SJCRH30 (cell line): ENCODE results near the gene VENTX. TPM values are rescaled to one million over a fixed set of nuclear protein-coding genes. Genes with fewer than 3 reads are reported as not detected.
"Not testable (repeated sequence)": the region's sequence is repeated elsewhere in the genome, so short reads cannot be mapped to it uniquely, and the experiment has no call there.

Experiments
- DNase-seq, 2 experiments: peaks; one replicate each; pipeline ENCODE4 v3.0.0-alpha.2; 2015 to 2020
- H3K27ac ChIP-seq: fragments of 250-450 bp; sonication (Bioruptor Pico); 2 replicates; pipeline ENCODE4 v1.5.1; 2020; ENCODE audit warnings: mild to moderate bottlenecking, moderate library complexity
- H3K27me3 ChIP-seq: fragments of 250-450 bp; sonication (Bioruptor Pico); 2 replicates; pipeline ENCODE4 v1.5.1; 2020; ENCODE audit warnings: mild to moderate bottlenecking, moderate library complexity
- H3K36me3 ChIP-seq: fragments of 250-450 bp; sonication (Bioruptor Pico); 2 replicates; pipeline ENCODE4 v1.5.1; 2020; ENCODE audit warnings: mild to moderate bottlenecking, moderate library complexity
- H3K4me1 ChIP-seq: fragments of 250-450 bp; sonication (Bioruptor Pico); 2 replicates; pipeline ENCODE4 v1.5.1; 2020; ENCODE audit warnings: mild to moderate bottlenecking, moderate library complexity
- H3K4me3 ChIP-seq: fragments of 250-450 bp; sonication (Bioruptor Pico); 2 replicates; pipeline ENCODE4 v1.5.1; 2020; ENCODE audit warnings: mild to moderate bottlenecking, moderate library complexity
- H3K9me3 ChIP-seq: fragments of 250-450 bp; sonication (Bioruptor Pico); replicated peaks from 2 replicates; pipeline ENCODE4 v1.5.1; 2020; ENCODE audit warnings: mild to moderate bottlenecking, moderate library complexity
- total RNA-seq: library from RNA; depleted of rRNA; stranded (reverse); fragments of >200 nt; shearing (Covaris generic); gene quantifications from 2 replicates; pipeline ENCODE4 v1.2.3, GENCODE V29; 2014

The VENTX gene
- total RNA-seq, 1 experiment from 2014 or later: 0.26 TPM

DNA sequence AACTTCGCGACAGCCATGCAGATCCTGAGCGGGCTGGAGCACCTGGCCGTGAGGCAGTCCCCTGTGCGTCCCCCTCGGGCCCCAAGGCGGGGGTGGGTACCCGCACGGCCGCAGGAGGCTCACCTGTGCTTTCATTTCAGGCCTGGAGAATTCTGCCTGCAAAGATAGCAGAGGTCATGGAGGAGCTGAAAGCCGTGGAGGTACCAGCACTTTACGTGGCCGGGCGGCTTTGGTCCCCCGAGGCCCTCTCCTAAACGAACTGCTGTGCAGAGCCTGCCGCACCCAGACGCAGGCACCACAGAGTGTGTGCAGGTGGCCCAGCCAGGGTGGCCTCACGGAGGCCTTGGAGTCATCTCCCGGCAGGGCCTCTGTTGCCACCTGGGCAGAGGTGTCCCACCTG, 18.8 kb upstream of the VENTX start:
- Histone ChIP-seq H3K27ac (no peak overlapping the region), H3K4me1 (no peaks in the 10 kb centered on the region), H3K4me3 (no peak overlapping the region), H3K36me3 (no peaks in the 10 kb centered on the region), H3K27me3 (no peaks in the 10 kb centered on the region), H3K9me3 (no peaks in the 10 kb centered on the region)
- DNase-seq: no peak

DNA sequence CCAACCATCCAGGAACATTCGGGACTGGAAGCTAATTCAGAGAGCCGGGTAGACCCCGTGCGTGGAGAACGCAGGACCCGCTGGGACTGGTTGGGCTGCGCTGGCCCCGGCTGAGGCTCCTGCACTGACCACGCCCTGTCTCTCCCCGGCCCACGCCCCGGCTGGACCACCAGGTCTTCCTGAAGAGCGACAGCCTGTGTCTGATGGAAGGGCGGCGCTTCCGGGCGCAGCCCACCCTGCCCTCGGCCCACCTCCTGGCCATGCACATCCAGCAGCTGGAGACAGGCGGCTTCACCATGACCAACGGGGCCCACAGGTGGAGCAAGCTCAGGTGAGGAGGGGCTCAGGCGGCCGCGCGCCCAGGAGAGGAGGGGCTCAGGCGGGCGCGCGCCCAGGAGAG, 17.9 kb upstream of the VENTX start:
- Histone ChIP-seq H3K9me3 (no peaks in the 10 kb centered on the region), H3K36me3 (no peaks in the 10 kb centered on the region), H3K4me1 (no peaks in the 10 kb centered on the region), H3K27me3 (no peaks in the 10 kb centered on the region), H3K27ac (no peak overlapping the region), H3K4me3 (no peak overlapping the region)
- DNase-seq: no peak

DNA sequence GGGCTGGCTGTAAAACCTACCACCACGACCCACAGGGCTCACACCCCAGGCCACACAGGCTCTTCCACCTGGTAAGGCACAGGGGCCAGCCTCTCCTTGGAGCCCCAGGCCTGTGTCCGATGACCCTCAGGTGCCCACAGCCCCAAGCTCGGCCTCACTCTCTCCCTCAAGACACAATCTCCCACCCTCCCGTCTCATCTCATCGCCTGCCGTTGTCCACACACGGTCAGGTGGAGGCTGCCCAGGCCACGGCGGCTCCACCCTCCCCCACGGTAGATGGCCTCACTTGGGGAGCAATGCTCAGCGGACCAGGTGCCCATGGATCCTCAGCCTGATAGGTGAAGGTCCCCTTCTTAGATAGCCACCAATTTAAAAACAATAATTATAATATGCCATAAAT, 16.3 kb upstream of the VENTX start:
- no peaks in the 10 kb centered on the region for H3K27me3 ChIP-seq
- no peak overlapping the region for H3K4me3 ChIP-seq
- no peak for DNase-seq

DNA sequence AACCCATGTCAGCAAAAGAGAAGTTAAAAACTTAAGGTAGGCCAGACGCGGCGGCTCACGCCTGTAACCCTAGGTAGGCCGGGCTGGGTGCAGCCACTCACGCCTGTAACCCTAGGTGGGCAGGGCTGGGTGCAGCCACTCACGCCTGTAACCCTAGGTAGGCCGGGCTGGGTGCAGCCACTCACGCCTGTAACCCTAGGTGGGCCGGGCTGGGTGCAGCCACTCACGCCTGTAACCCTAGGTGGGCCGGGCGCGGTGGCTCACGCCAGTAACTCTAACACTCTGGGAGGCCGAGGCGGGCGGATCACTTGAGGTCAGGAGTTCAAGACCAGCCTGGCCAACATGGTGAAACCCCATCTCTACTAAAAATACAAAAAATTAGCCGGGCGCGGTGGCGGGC, 15.9 kb upstream of the VENTX start:
- not testable (repeated sequence) for H3K9me3 ChIP-seq, DNase-seq, H3K36me3 ChIP-seq, H3K4me3 ChIP-seq, H3K27me3 ChIP-seq, H3K4me1 ChIP-seq, H3K27ac ChIP-seq

More for the DNA sequence above, 16.3 kb upstream of the VENTX start:
- Histone ChIP-seq H3K4me1 (no peaks in the 10 kb centered on the region), H3K9me3 (no peaks in the 10 kb centered on the region), H3K36me3 (no peaks in the 10 kb centered on the region), H3K27ac (no peak overlapping the region)

DNA sequence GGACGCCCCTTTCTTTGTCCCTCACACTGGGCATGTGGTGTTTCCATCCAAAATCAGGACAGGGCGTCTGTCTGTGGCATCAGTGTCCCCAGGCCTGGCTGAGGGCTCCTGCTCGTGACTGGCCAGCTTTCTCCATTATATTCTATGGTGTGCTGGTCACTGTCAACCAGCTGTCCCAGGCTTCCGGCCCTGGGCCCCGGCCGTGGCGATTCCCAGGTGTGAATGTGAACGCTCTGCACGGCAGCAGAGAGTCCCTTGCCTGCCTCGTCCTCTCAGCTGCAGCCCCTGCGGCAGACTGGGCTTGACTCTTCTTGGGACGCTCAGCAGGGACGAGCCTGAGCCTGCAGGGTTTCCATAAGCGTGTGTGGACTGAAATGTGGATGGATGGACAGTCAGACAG, 13.6 kb upstream of the VENTX start:
- Histone ChIP-seq H3K4me1 (no peaks in the 10 kb centered on the region), H3K27me3 (no peaks in the 10 kb centered on the region), H3K36me3 (no peaks in the 10 kb centered on the region), H3K9me3 (no peaks in the 10 kb centered on the region), H3K4me3 (no peak overlapping the region), H3K27ac (no peak overlapping the region)
- no peak for DNase-seq

DNA sequence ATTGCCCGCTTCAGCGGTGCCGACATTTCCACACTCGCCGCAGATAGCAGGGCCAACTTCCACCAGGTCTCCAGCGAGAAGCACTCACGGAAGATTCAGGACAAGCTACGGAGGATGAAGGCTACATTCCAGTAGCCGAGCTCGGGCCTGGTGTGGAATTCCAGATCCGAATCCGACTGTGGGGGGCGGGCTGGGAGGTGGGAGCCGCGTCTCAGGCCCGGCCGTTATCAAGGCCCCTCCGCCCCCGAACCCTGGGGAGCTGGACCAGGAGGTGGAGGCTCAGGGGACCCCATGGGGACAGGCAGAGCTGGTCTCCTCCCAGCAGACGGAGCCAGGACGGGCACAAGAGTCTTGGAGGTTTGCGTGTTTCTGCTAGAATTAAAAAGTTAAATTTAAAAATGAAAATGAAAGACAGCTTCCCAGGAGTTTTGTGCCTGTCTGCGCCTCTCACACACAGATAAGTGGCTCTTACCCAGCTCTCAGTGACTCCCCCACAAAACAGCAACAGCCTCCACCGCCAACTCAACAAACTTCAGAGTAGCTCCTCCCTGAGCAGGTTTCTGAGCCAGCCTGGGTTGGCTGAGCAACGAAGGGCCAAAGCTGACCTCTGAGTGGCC, 12.8 kb upstream of the VENTX start:
- DNase-seq: no peak
- Histone ChIP-seq H3K4me3 (no peak overlapping the region), H3K4me1 (no peaks in the 10 kb centered on the region), H3K9me3 (no peaks in the 10 kb centered on the region), H3K27me3 (no peaks in the 10 kb centered on the region), H3K27ac (no peak overlapping the region), H3K36me3 (no peaks in the 10 kb centered on the region)

DNA sequence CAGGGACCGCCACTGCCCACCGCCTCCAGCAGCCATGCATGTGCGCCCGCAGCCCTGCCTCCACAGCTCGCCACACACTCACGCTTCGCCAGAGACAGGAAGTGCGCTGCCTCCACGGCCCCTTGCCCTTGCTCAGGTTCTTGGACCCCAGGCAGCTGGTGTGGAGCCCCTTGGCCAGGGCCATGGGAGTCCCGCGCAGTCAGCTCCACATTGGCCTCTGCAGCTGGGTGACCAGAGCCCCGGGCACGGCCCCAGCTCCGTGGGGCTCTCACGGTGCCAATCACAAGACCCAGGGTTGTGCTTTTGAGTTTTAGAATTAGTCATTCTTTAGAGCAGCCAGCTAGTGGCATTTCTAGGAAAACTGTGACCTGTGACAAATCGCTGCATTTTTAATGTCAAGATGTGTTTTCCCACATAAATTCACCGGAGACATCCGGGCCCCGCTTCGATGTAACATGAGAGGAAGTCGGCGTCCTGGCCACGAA, 11.9 kb upstream of the VENTX start:
- Histone ChIP-seq H3K27ac (no peak overlapping the region), H3K9me3 (no peaks in the 10 kb centered on the region)
- no peak for DNase-seq

DNA sequence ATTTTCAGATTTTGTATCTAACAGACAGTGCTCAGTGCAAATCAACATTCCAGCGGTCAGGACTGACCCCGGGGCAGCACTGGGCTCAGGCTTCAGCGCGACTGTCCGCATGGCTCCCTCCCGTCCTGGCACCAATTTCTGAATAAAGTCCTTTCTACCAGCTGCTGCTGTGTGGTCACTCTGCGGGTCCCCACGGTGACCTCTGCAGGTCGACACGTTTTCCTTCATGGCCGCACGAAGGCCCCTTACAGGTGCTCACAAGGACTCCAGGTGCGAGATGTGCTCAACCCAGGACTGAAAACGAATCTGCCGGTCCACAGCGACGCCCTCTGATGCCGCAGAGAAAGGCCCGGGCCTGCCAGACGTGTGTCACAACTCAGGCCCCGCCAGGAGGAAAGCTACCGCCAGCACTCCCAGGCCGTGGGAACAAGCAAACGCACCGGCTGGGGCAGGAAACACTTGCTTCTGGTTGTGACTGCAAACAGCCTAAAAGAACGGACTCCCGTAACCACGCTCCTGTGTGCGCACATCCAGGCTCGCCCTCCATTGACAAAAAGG, 11.3 kb upstream of the VENTX start:
- H3K4me1 ChIP-seq: no peaks in the 10 kb centered on the region
- H3K27me3 ChIP-seq: no peaks in the 10 kb centered on the region
- no peaks in the 10 kb centered on the region for H3K9me3 ChIP-seq
- no peak overlapping the region for H3K27ac ChIP-seq
- no peak for DNase-seq
- H3K36me3 ChIP-seq: no peaks in the 10 kb centered on the region
- H3K4me3 ChIP-seq: no peak overlapping the region

More for the DNA sequence above, 11.9 kb upstream of the VENTX start:
- H3K4me1 ChIP-seq: no peaks in the 10 kb centered on the region
- no peak overlapping the region for H3K4me3 ChIP-seq
- no peaks in the 10 kb centered on the region for H3K36me3 ChIP-seq
- no peaks in the 10 kb centered on the region for H3K27me3 ChIP-seq

DNA sequence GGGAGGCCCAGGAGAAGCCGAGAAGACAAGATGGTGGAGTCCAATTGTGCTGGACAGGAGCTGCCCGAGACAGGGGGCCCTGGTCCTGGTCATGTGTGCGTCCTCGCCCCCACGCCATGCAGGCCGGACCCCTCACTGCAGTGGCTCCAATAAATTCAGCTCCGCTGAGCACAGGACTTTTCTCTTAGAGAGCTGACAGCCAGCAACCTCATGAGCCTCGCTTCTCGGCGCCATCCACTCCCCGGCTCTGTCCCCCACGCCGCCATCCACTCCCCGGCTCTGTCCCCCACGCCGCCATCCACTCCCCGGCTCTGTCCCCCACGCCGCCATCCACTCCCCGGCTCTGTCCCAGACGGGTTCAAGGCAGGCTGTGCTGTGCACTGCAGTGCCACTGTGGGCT, 10.4 kb upstream of the VENTX start:
- no peaks in the 10 kb centered on the region for H3K36me3 ChIP-seq
- no peaks in the 10 kb centered on the region for H3K9me3 ChIP-seq
- no peaks in the 10 kb centered on the region for H3K27me3 ChIP-seq
- H3K27ac ChIP-seq: no peak overlapping the region
- DNase-seq: no peak
- no peak overlapping the region for H3K4me3 ChIP-seq
- no peaks in the 10 kb centered on the region for H3K4me1 ChIP-seq

DNA sequence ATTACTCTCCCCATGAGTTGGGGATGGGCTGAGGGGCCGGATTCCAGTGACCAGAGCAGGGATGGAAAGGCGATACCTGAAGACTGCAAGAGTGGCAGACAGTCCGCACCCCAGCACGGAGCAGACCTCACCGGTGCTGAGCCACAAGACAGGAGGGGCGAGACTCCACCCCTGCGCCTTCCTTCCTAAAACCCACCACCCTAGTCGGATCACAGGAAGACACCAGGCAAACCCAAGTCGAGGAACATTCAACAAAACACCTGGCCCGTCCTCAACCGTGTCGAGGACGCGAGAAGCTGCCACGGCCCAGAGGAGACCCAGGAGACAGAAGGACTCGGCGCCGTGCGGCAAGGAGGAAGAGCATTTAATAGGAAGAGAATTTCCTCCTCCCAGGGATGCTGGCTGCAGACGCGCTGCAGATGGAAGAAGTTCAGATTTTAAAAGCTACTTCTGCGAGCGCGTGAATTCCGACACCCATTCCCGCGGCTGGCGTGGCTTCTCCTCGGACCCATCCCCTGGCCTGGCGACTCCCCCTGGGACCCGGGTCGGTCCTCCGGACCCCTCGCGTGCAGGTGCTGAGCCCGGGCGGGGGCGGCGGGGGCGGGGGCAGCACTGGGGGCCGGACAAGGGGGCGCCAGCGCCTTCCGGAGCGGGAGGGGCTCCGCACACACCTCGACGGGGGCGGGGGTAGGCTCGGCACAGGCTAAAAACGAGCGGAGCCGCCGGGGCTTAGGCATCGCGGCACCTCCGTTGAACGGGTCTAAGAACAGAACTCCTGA, 8.2 kb upstream of the VENTX start:
- H3K36me3 ChIP-seq: no peaks in the 10 kb centered on the region
- H3K4me1 ChIP-seq: no peaks in the 10 kb centered on the region
- H3K27me3 ChIP-seq: no peaks in the 10 kb centered on the region
- no peak overlapping the region for H3K4me3 ChIP-seq
- no peaks in the 10 kb centered on the region for H3K9me3 ChIP-seq
- no peak overlapping the region for H3K27ac ChIP-seq
- DNase-seq: no peak

DNA sequence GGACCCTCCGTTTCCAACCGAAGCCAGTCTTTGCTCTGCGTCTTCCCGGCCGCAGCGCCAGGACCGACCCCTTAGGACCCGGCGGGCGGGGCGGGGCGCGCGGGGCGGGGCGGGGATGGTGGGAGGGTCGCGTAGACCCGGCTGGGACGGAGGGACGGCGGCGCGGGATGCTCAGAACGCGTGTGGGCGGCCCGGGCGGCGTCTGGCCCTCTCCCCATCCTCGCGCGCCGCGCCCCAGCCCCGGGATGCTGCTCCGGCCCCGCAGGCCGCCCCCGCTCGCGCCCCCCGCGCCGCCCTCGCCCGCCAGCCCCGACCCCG, 7.7 kb upstream of the VENTX start, which contains the start of gene UTF1:
Gene UTF1, plus strand, starts transcription at position 174 of the 318 bp plus-strand sequence. Its CDS starts 72 bp downstream, at position 246.
- DNase-seq: no peak
- Histone ChIP-seq H3K9me3 (no peaks in the 10 kb centered on the region), H3K36me3 (no peaks in the 10 kb centered on the region), H3K4me1 (no peaks in the 10 kb centered on the region), H3K4me3 (no peak within 1 kb of the TSS), H3K27me3 (no peaks in the 10 kb centered on the region), H3K27ac (no peak within 1 kb of the TSS)

DNA sequence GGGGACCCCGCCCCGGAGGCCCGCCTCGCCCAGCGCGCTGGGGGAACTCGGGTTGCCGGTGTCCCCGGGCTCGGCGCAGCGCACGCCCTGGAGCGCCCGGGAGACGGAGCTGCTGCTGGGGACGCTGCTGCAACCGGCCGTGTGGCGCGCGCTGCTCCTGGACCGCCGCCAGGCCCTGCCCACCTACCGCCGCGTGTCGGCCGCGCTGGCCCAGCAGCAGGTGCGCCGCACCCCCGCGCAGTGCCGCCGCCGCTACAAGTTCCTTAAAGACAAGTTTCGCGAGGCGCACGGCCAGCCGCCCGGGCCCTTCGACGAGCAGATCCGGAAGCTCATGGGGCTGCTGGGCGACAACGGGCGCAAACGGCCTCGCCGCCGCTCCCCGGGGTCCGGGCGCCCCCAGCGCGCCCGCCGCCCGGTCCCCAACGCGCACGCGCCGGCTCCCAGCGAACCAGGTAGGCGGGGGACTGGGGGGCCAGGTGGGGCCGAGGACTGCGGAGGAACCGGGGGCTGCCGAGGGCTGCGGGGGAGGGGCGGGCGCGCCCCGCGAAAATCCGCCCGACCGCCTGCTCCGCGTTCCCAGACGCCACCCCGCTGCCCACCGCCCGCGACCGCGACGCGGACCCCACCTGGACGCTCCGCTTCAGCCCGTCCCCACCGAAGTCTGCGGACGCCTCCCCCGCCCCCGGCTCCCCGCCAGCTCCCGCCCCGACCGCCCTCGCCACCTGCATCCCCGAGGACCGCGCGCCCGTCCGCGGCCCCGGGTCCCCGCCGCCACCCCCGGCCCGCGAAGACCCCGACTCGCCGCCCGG, 7.1 kb upstream of the VENTX start:
- H3K9me3 ChIP-seq: no peaks in the 10 kb centered on the region
- H3K4me1 ChIP-seq: no peaks in the 10 kb centered on the region
- no peak overlapping the region for H3K4me3 ChIP-seq
- DNase-seq: no peak
- no peaks in the 10 kb centered on the region for H3K36me3 ChIP-seq
- no peak overlapping the region for H3K27ac ChIP-seq
- no peaks in the 10 kb centered on the region for H3K27me3 ChIP-seq

DNA sequence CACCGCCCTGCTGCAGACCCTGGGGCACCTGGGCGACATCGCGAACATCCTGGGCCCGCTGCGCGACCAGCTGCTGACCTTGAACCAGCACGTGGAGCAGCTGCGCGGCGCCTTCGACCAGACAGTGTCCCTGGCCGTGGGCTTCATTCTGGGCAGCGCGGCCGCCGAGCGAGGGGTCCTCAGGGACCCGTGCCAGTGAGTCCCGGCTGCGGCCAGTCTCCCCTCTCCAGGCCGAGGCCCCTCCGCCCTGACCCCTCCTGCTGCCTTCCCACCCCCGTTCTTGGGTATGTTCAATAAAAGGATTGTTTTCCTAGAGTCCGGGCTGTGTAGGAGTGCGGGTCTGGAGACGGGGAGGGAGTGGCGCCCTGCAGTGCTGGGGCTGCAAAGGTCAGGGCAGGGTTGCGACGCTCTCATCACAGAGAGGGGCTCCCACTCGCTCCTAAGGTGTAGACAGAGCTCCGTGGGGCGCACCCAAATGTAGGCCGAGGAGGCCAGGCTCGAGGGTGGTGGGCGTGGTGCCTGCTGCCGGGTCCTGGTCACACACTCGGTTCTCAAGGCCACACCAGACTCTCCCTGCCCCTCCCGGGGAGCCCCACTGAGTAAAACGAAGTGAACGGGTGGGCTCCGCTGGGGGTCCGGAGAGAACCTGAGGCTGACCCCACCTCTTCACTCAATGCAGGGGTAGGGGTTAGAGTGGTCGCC, 6.3 kb upstream of the VENTX start:
- H3K9me3 ChIP-seq: no peaks in the 10 kb centered on the region
- no peak overlapping the region for H3K27ac ChIP-seq
- H3K4me1 ChIP-seq: no peaks in the 10 kb centered on the region
- H3K36me3 ChIP-seq: no peaks in the 10 kb centered on the region
- H3K27me3 ChIP-seq: no peaks in the 10 kb centered on the region
- H3K4me3 ChIP-seq: no peak overlapping the region
- no peak for DNase-seq

DNA sequence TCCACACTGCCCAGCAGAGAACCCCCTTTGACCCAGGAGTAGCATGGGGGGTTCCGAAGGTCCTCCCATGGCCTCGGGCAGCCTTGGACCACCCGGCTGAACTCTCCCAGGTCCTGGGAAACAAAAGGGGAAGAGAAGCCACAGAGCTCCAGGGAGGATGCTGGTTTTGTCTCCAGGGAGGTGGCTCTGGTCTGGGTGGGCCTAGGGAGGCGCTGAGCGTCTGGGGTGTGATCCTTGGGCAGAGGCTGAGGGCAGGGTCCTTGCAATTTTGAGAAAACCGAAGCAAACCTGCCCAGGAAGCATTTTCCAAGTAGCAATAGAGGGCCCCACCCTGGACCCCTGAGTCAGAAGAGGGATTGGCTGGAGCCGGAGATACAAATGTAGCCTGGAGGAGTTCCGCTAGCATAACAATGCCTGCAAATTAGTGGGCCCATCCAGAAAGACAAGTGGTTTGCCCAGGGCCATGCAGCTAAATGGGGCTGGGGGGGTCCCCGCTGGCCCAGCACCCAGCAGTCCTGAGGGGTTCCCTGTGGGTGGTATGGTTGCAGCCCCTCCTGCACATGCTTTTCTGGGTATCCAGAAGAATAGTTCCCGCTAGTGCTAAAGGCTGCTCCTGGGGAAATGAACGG, 5.6 kb upstream of the VENTX start:
- Histone ChIP-seq H3K4me1 (no peaks in the 10 kb centered on the region), H3K27ac (no peak overlapping the region), H3K4me3 (no peak overlapping the region), H3K36me3 (no peaks in the 10 kb centered on the region), H3K27me3 (no peaks in the 10 kb centered on the region), H3K9me3 (no peaks in the 10 kb centered on the region)
- no peak for DNase-seq
